GM23338 (cell line): Measurements from ENCODE around the gene ADPRH. TPM values are rescaled to one million over a fixed set of nuclear protein-coding genes. Genes with fewer than 3 reads are reported as not detected.

Source experiments
- ATAC-seq: fragments of 200-7000 bp; cut with Tn5 transposase; 3 replicates; pipeline ENCODE4 v1.9.1; 2020
- DNase-seq: peaks from one replicate; pipeline ENCODE4 v3.0.0-alpha.2; 2015; ENCODE audit warnings: low spot score
- H2AFZ ChIP-seq: fragments of 200-600 bp; sonication (generic); 2 replicates; pipeline ENCODE4 v1.8.0; 2016; ENCODE audit warnings: antibody characterized with exemption, mild to moderate bottlenecking, moderate library complexity
- H3F3A ChIP-seq: fragments of 200-600 bp; sonication (generic); replicated peaks from 2 replicates; pipeline ENCODE4 v1.8.0; 2017; ENCODE audit warnings: antibody characterized with exemption, mixed run types, low read depth
- H3K27ac ChIP-seq: fragments of 200-600 bp; sonication (generic); 2 replicates; pipeline ENCODE4 v1.6.1; 2016; ENCODE audit warnings: low read depth
- H3K27me3 ChIP-seq: fragments of 200-600 bp; sonication (generic); 2 replicates; pipeline ENCODE4 v1.8.0; 2016; ENCODE audit warnings: mild to moderate bottlenecking, mixed run types, moderate library complexity; ENCODE audit not compliant: insufficient read depth
- H3K36me3 ChIP-seq: fragments of 200-600 bp; sonication (generic); 2 replicates; pipeline ENCODE4 v1.8.0; 2016; ENCODE audit warnings: mild to moderate bottlenecking; ENCODE audit not compliant: insufficient read depth
- H3K4me1 ChIP-seq: fragments of 200-600 bp; sonication (generic); 2 replicates; pipeline ENCODE4 v1.8.0; 2016; ENCODE audit warnings: mild to moderate bottlenecking, moderate library complexity; ENCODE audit not compliant: insufficient read depth
- H3K4me2 ChIP-seq: fragments of 200-600 bp; sonication (generic); 2 replicates; pipeline ENCODE4 v1.7.1; 2017; ENCODE audit warnings: mixed run types
- H3K4me3 ChIP-seq: fragments of 200-600 bp; sonication (generic); 2 replicates; pipeline ENCODE4 v1.6.1; 2016; ENCODE audit warnings: mixed run types
- H3K79me2 ChIP-seq: fragments of 200-600 bp; sonication (generic); replicated peaks from 2 replicates; pipeline ENCODE4 v1.8.0; 2017; ENCODE audit warnings: mild to moderate bottlenecking; ENCODE audit not compliant: insufficient read depth
- H3K9me2 ChIP-seq: fragments of 200-600 bp; sonication (generic); 2 replicates; pipeline ENCODE4 v1.8.0; 2017; ENCODE audit not compliant: insufficient read depth
- H4K20me1 ChIP-seq: fragments of 200-600 bp; sonication (generic); replicated peaks from 2 replicates; pipeline ENCODE4 v1.8.0; 2017; ENCODE audit warnings: mild to moderate bottlenecking; ENCODE audit not compliant: insufficient read depth
- H3K27ac Mint-ChIP-seq: 2 replicates; pipeline ENCODE4 v1.8.0; 2020; ENCODE audit warnings: inconsistent platforms, mild to moderate bottlenecking, moderate library complexity, mixed read lengths
- H3K27me3 Mint-ChIP-seq: 3 replicates; pipeline ENCODE4 v1.8.0; 2022; ENCODE audit warnings: low read depth, mild to moderate bottlenecking, moderate library complexity, mixed read lengths, inconsistent platforms; ENCODE audit not compliant: insufficient read depth, poor library complexity
- H3K36me3 Mint-ChIP-seq: 3 replicates; pipeline ENCODE4 v1.8.0; 2021; ENCODE audit warnings: low read depth, mild to moderate bottlenecking, inconsistent platforms, moderate library complexity, mixed read lengths
- H3K4me1 Mint-ChIP-seq: 3 replicates; pipeline ENCODE4 v1.8.0; 2020; ENCODE audit warnings: mild to moderate bottlenecking, inconsistent platforms, mixed read lengths
- H3K4me3 Mint-ChIP-seq: 3 replicates; pipeline ENCODE4 v1.8.0; 2021; ENCODE audit warnings: moderate library complexity, mild to moderate bottlenecking, inconsistent platforms, mixed read lengths
- H3K9me3 Mint-ChIP-seq: 3 replicates; pipeline ENCODE4 v1.8.0; 2020; ENCODE audit warnings: moderate library complexity, mild to moderate bottlenecking, inconsistent platforms, mixed read lengths
- CREB1 ChIP-seq: fragments of 250-450 bp; sonication (Bioruptor Pico); IDR thresholded peaks from 2 replicates; pipeline ENCODE4 v1.5.0; 2020; ENCODE audit warnings: low read depth, mild to moderate bottlenecking, moderate library complexity
- CTCF ChIP-seq, 2 experiments: fragments of 200-600 bp in 1 of 2; sonication (generic) in 1 of 2; conservative IDR thresholded peaks; 2 replicates each; pipeline versions ENCODE4 v1.5.1 to v1.6.1; 2016 to 2017; ENCODE audit warnings: antibody characterized with exemption in 2 of 2, low read depth in 2 of 2, mild to moderate bottlenecking in 2 of 2, moderate library complexity in 1 of 2
- ETS1 ChIP-seq: IDR thresholded peaks from 2 replicates; pipeline ENCODE4 v1.6.1; 2016; ENCODE audit warnings: antibody characterized with exemption
- EZH2phosphoT487 ChIP-seq: fragments of 200-600 bp; sonication (generic); IDR thresholded peaks from one replicate; pipeline ENCODE4 v1.8.1; 2018; ENCODE audit warnings: antibody characterized with exemption; ENCODE audit not compliant: unreplicated experiment
- JUNB ChIP-seq: IDR thresholded peaks from one replicate; pipeline ENCODE4 v1.6.1; 2016; ENCODE audit warnings: antibody characterized with exemption; ENCODE audit not compliant: unreplicated experiment
- NANOG ChIP-seq: IDR thresholded peaks from 2 replicates; pipeline ENCODE4 v1.6.1; 2016; ENCODE audit warnings: antibody characterized with exemption, borderline replicate concordance
- ZNF114 ChIP-seq: fragments of 250-450 bp; sonication (Bioruptor Pico); IDR thresholded peaks from 2 replicates; pipeline ENCODE4 v1.5.0; 2020; ENCODE audit warnings: mild to moderate bottlenecking, moderate library complexity
- ZNF331 ChIP-seq: fragments of 250-450 bp; sonication (Bioruptor Pico); IDR thresholded peaks from 2 replicates; pipeline ENCODE4 v1.5.0; 2020; ENCODE audit warnings: low read depth, mild to moderate bottlenecking, moderate library complexity
- ZNF462 ChIP-seq: fragments of 250-450 bp; sonication (Bioruptor Pico); IDR thresholded peaks from 2 replicates; pipeline ENCODE4 v1.5.0; 2020; ENCODE audit warnings: mild to moderate bottlenecking, moderate library complexity
- polyA plus RNA-seq: library from polyadenylated mRNA; unstranded; fragments of >200 nt; fragmentation: Nextera tagmentation; extraction: Ambion mirVana; gene quantifications from 2 replicates; pipeline ENCODE4 v1.2.1, GENCODE V29; 2016
- total RNA-seq: library from RNA; depleted of rRNA; stranded (reverse); fragments of >200 nt; shearing (Covaris generic); gene quantifications from 2 replicates; pipeline ENCODE4 v1.2.3, GENCODE V29; 2014

The ADPRH gene
- total and polyA plus RNA-seq, 2 experiments from 2014 or later: 1.2 to 3.4 TPM

GRCh38 chr3:119557877-119558269 is 21.4 kb upstream of the ADPRH start:
- Histone ChIP-seq H3K36me3 (no peaks in the 10 kb centered on the region), H3K4me3 (no peak overlapping the region), H4K20me1 (no peaks in the 10 kb centered on the region), H3K79me2 (no peaks in the 10 kb centered on the region), H3F3A (no peaks in the 10 kb centered on the region), H3K27me3 (no peaks in the 10 kb centered on the region), H3K27ac (no peak overlapping the region), H3K4me1 (no peaks in the 10 kb centered on the region), H2AFZ (no peak overlapping the region), H3K9me2 (0 out of 2 replicates have a peak, but pooled peaks cover 3% of the 10 kb centered on the region), H3K4me2 (no peak overlapping the region)
- H3K9me3 Mint-ChIP-seq: no peaks in the 10 kb centered on the region
- H3K27me3 Mint-ChIP-seq: no peaks in the 10 kb centered on the region
- peaks cover 3% of the 10 kb centered on the region; the same call in 1 of the 3 replicates for H3K4me1 Mint-ChIP-seq
- H3K4me3 Mint-ChIP-seq: no peak overlapping the region
- TF ChIP-seq CTCF (conservative IDR thresholded peaks at IDR 0.05; ENCODE audit: low read depth in 2 of 2) (no peak), CREB1 (CRISPR knock-in tag) (no peak), JUNB (no peak), ZNF331 (no peak), ETS1 (no peak), ZNF114 (CRISPR knock-in tag) (no peak), ZNF462 (CRISPR knock-in tag) (no peak), NANOG (no peak), EZH2phosphoT487 (no peak)
- no peaks in the 10 kb centered on the region for H3K36me3 Mint-ChIP-seq
- no peak for ATAC-seq
- H3K27ac Mint-ChIP-seq: no peak overlapping the region
- DNase-seq: no peak
